Liver (tissue), 3 donors: ENCODE measurements around the gene FGD2.

Experiments used
- ATF3 ChIP-seq: IDR thresholded peaks from 2 replicates; pipeline ENCODE4 v1.6.1; 2016; ENCODE audit warnings: antibody characterized with exemption
- CTCF ChIP-seq: fragments of 150-350 bp; IDR thresholded peaks from 2 replicates; pipeline ENCODE4 v1.5.1; 2017; ENCODE audit warnings: improper control_type of control experiment, low read depth, low read length; ENCODE audit not compliant: missing input control
- FOXA2 ChIP-seq: IDR thresholded peaks from 2 replicates; pipeline ENCODE4 v1.6.1; 2016; ENCODE audit warnings: antibody characterized with exemption
- GABPA ChIP-seq, 2 donors: IDR thresholded peaks in 1 of 2; conservative IDR thresholded peaks in 1 of 2; 2 replicates each; pipeline ENCODE4 v1.6.1; 2016; ENCODE audit warnings: antibody characterized with exemption in 2 of 2, mild to moderate bottlenecking in 1 of 2, moderate library complexity in 1 of 2
- JUND ChIP-seq, 2 donors: IDR thresholded peaks; 2 replicates each; pipeline ENCODE4 v1.6.1; 2016; ENCODE audit warnings: antibody characterized with exemption in 2 of 2
- MAX ChIP-seq: IDR thresholded peaks from 2 replicates; pipeline ENCODE4 v1.6.1; 2016; ENCODE audit warnings: antibody characterized with exemption
- RAD21 ChIP-seq, 2 donors: IDR thresholded peaks; 2 replicates each; pipeline ENCODE4 v1.6.1; 2016; ENCODE audit warnings: antibody characterized with exemption in 2 of 2, mild to moderate bottlenecking in 2 of 2
- REST ChIP-seq: IDR thresholded peaks from 2 replicates; pipeline ENCODE4 v1.6.1; 2016; ENCODE audit warnings: antibody characterized with exemption, mild to moderate bottlenecking
- TAF1 ChIP-seq: conservative IDR thresholded peaks from 2 replicates; pipeline ENCODE4 v1.6.1; 2016; ENCODE audit warnings: antibody characterized with exemption, mild to moderate bottlenecking
- YY1 ChIP-seq: IDR thresholded peaks from 2 replicates; pipeline ENCODE4 v1.6.1; 2016; ENCODE audit warnings: antibody characterized with exemption, mild to moderate bottlenecking
- ZBTB33 ChIP-seq: IDR thresholded peaks from 2 replicates; pipeline ENCODE4 v1.6.1; 2016; ENCODE audit warnings: antibody characterized with exemption
- donor health status: healthy.
- donor health status: healthy.

- TF ChIP-seq ATF3 (no peak), CTCF (no peak), RAD21 (IDR thresholded peaks at IDR 0.05) (no peak), TAF1 (no peak), JUND (IDR thresholded peaks at IDR 0.05) (no peak), REST (no peak), ZBTB33 (no peak), FOXA2 (no peak), MAX (no peak), GABPA (IDR thresholded peaks at IDR 0.05 in 1 of 2, conservative IDR thresholded peaks at IDR 0.05 in 1 of 2) (no peak), YY1 (no peak)
Measured at GRCh38 chr6:37014667-37015066, 9.2 kb downstream of the FGD2 start.
